Measurements from ENCODE around the gene CBX5. TPM values are rescaled to one million over a fixed set of nuclear protein-coding genes. Genes with fewer than 3 reads are reported as not detected.

CBX5 gene
- total and polyA plus RNA-seq, 9 of the 15 experiments (the other 6 are each of a cell fraction or from before 2014, with no cell fraction given), result 32.6 to 102 (median 59.2) TPM

GRCh38 chr12:54287261-54288157 lies 7.6 kb upstream of the CBX5 start (continued):
- TF ChIP-seq BRF2 (IDR thresholded peaks at IDR 0.05; ENCODE audit: borderline replicate concordance, insufficient read depth, insufficient read length) (no peak), POLR2A (conservative IDR thresholded peaks at IDR 0.05) (peak; percentile 93), GABPB2 (CRISPR knock-in tag; conservative IDR thresholded peaks at IDR 0.05) (no peak), CHD4 (IDR thresholded peaks at IDR 0.05; ENCODE audit: insufficient read depth, insufficient replicate concordance, low read depth, low read length, poor library complexity, severe bottlenecking) (no peak), MYC (IDR thresholded peaks at IDR 0.05; ENCODE audit: low read depth, low read length) (no peak), MYC (CRISPR knock-in tag; IDR thresholded peaks at IDR 0.05; ENCODE audit: borderline replicate concordance, low read depth) (peak; percentile 57; the same call in 1 of the 2 replicates), POLR2AphosphoS2 (IDR thresholded peaks at IDR 0.05; ENCODE audit: low read length) (peak; percentile 91), MAZ (CRISPR knock-in tag; conservative IDR thresholded peaks at IDR 0.05 in 1 of 2, IDR thresholded peaks at IDR 0.05 in 1 of 2) (peak; percentile 3 to 66; a peak in 1 of 4 replicates), MXI1 (IDR thresholded peaks at IDR 0.05; ENCODE audit: low read depth, low read length) (0 out of 2 replicates have a peak, but pooled peaks have one; percentile 21), ZNF23 (CRISPR knock-in tag; IDR thresholded peaks at IDR 0.05) (0 out of 2 replicates have a peak, but pooled peaks have one; percentile 15), BCLAF1 (IDR thresholded peaks at IDR 0.05; ENCODE audit: borderline replicate concordance in 1 of 2, control insufficient read depth in 1 of 2, low read depth in 2 of 2, low read length in 1 of 2) (peak in 1 of 2 experiments; percentile 84; a peak in 1 of 4 replicates), ZNF212 (CRISPR knock-in tag; IDR thresholded peaks at IDR 0.05) (0 out of 2 replicates have a peak, but pooled peaks have one; percentile 32), BHLHE40 (IDR thresholded peaks at IDR 0.05; ENCODE audit: low read length) (0 out of 2 replicates have a peak, but pooled peaks have one; percentile 7), TEAD1 (CRISPR knock-in tag; IDR thresholded peaks at IDR 0.05) (peak in 1 of 2 experiments; percentile 62; a peak in 2 of 4 replicates), SNRNP70 (optimal IDR thresholded peaks at IDR 0.05; ENCODE audit: low read depth, low read length) (no peak), ZNF398 (CRISPR knock-in tag; IDR thresholded peaks at IDR 0.05) (no peak), GABPB1 (CRISPR knock-in tag; IDR thresholded peaks at IDR 0.05) (0 out of 2 replicates have a peak, but pooled peaks have one; percentile 46), ELF2 (CRISPR knock-in tag; IDR thresholded peaks at IDR 0.05) (peak; percentile 8; the same call in 1 of the 2 replicates), FOXK1 (CRISPR knock-in tag; IDR thresholded peaks at IDR 0.05; ENCODE audit: borderline replicate concordance) (peak; percentile 94; the same call in 1 of the 2 replicates), ZBED1 (IDR thresholded peaks at IDR 0.05) (peak; percentile 15; the same call in 1 of the 2 replicates)
